GM21390 (cell line): ENCODE measurements around the gene GPRC5C.
"Not testable (repeated sequence)": the region's sequence is repeated elsewhere in the genome, so short reads cannot be mapped to it uniquely, and the experiment has no call there.

ENCODE experiments used
- ATAC-seq: cut with Tn5 transposase; IDR thresholded peaks from one replicate; pipeline ENCODE4 v1.9.1; 2021; ENCODE audit not compliant: unreplicated experiment

GPRC5C gene

GRCh38 chr17:74404789-74405188, 27.1 kb upstream of the GPRC5C start:
- no peak for ATAC-seq

- not testable (repeated sequence) for ATAC-seq
These were observed 26.6 kb upstream of the GPRC5C start for GRCh38 chr17:74405311-74405710.

- ATAC-seq = no peak
These were observed 24.5 kb upstream of the GPRC5C start for GRCh38 chr17:74407384-74407783.

- ATAC-seq = no peak
These were observed 23.6 kb upstream of the GPRC5C start for GRCh38 chr17:74408262-74408661.

GRCh38 chr17:74408815-74409214, 23.1 kb upstream of the GPRC5C start:
- ATAC-seq = no peak

GRCh38 chr17:74410001-74410443, 21.9 kb upstream of the GPRC5C start:
- no peak for ATAC-seq

GRCh38 chr17:74412581-74412980, 19.3 kb upstream of the GPRC5C start:
- ATAC-seq = no peak

- ATAC-seq = no peak
These were observed 18.4 kb upstream of the GPRC5C start for GRCh38 chr17:74413491-74413890.

GRCh38 chr17:74414510-74414909, 17.4 kb upstream of the GPRC5C start:
- ATAC-seq = no peak

GRCh38 chr17:74415608-74416396, 16.1 kb upstream of the GPRC5C start:
- no peak for ATAC-seq

- no peak for ATAC-seq
These were observed 14.5 kb upstream of the GPRC5C start for GRCh38 chr17:74417178-74418045.

- ATAC-seq = no peak
These were observed 11.9 kb upstream of the GPRC5C start for GRCh38 chr17:74419928-74420411.

- ATAC-seq = no peak
These were observed 7.8 kb upstream of the GPRC5C start for GRCh38 chr17:74424117-74424516.

- no peak for ATAC-seq
These were observed 7.2 kb upstream of the GPRC5C start for GRCh38 chr17:74424657-74425056.

GRCh38 chr17:74426551-74427047, 5.3 kb upstream of the GPRC5C start:
- ATAC-seq = no peak

GRCh38 chr17:74427048-74427762, 4.7 kb upstream of the GPRC5C start:
- no peak for ATAC-seq

GRCh38 chr17:74427763-74428153, 4.1 kb upstream of the GPRC5C start:
- ATAC-seq = no peak

GRCh38 chr17:74429604-74430384, 2.1 kb upstream of the GPRC5C start:
- ATAC-seq = no peak

- ATAC-seq = no peak
These were observed 1.5 kb upstream of the GPRC5C start for GRCh38 chr17:74430385-74430705.
